Smooth muscle cell (in vitro differentiated cells): Measurements from ENCODE around the gene NLRX1. TPM values are rescaled to one million over a fixed set of nuclear protein-coding genes. Genes with fewer than 3 reads are reported as not detected.
"Not testable (repeated sequence)": the region's sequence is repeated elsewhere in the genome, so short reads cannot be mapped to it uniquely, and the experiment has no call there.

Source experiments
- DNase-seq: peaks from one replicate; lab custom pipeline; 2025; ENCODE audit not compliant: unreplicated experiment; lab: John Stamatoyannopoulos, UW
- H2AFZ ChIP-seq: fragments of 200-600 bp; sonication (generic); 2 replicates; pipeline ENCODE4 v1.6.0; 2016; ENCODE audit warnings: antibody characterized with exemption, low read depth, mild to moderate bottlenecking
- H3F3A ChIP-seq: fragments of 200-600 bp; sonication (generic); 2 replicates; pipeline ENCODE4 v1.6.0; 2017; ENCODE audit warnings: antibody characterized with exemption, low read depth
- H3K27ac ChIP-seq: fragments of 200-600 bp; sonication (generic); 2 replicates; pipeline ENCODE4 v1.5.1; 2016; ENCODE audit warnings: low read depth, mild to moderate bottlenecking
- H3K27me3 ChIP-seq: fragments of 200-600 bp; sonication (generic); 2 replicates; pipeline ENCODE4 v1.6.1; 2016; ENCODE audit warnings: low read depth, mild to moderate bottlenecking
- H3K36me3 ChIP-seq: fragments of 200-600 bp; sonication (generic); 2 replicates; pipeline ENCODE4 v1.5.1; 2016; ENCODE audit warnings: low read depth
- H3K4me1 ChIP-seq: fragments of 200-600 bp; sonication (generic); 2 replicates; pipeline ENCODE4 v1.5.1; 2016; ENCODE audit warnings: low read depth
- H3K4me2 ChIP-seq: fragments of 200-600 bp; sonication (generic); 2 replicates; pipeline ENCODE4 v1.6.0; 2016; ENCODE audit warnings: mild to moderate bottlenecking
- H3K4me3 ChIP-seq: fragments of 200-600 bp; sonication (generic); 2 replicates; pipeline ENCODE4 v1.5.1; 2016; ENCODE audit warnings: mild to moderate bottlenecking
- H3K79me2 ChIP-seq: fragments of 200-600 bp; sonication (generic); 2 replicates; pipeline ENCODE4 v1.6.0; 2016; ENCODE audit warnings: low read depth, mild to moderate bottlenecking
- H3K9ac ChIP-seq: fragments of 200-600 bp; sonication (generic); 2 replicates; pipeline ENCODE4 v1.6.0; 2016; ENCODE audit warnings: low read depth
- H3K9me3 ChIP-seq: fragments of 200-600 bp; sonication (generic); replicated peaks from 2 replicates; pipeline ENCODE4 v1.5.1; 2016; ENCODE audit warnings: low read depth
- H4K20me1 ChIP-seq: fragments of 200-600 bp; sonication (generic); 2 replicates; pipeline ENCODE4 v1.6.0; 2016; ENCODE audit warnings: low read depth
- WGBS: methylation state at CpG from one replicate; pipeline ENCODE4 v1.1.7; 2016; ENCODE audit warnings: low lambda C conversion rate; 5-methylcytosine and 5-hydroxymethylcytosine counted together
- polyA plus RNA-seq: library from polyadenylated mRNA; unstranded; fragments of >200 nt; fragmentation: Nextera tagmentation; extraction: Ambion mirVana; gene quantifications from 2 replicates; pipeline ENCODE4 v1.2.1, GENCODE V29; 2016
- total RNA-seq: library from RNA; depleted of rRNA; stranded (reverse); fragments of >200 nt; gene quantifications from 2 replicates; pipeline ENCODE4 v1.2.3, GENCODE V29; 2014
- TF ChIP-seq, protein P1 (sequence below): fragments of 200-600 bp; sonication (generic); IDR thresholded peaks from 2 replicates; pipeline ENCODE4 v1.5.1; 2017; ENCODE audit warnings: borderline replicate concordance, mild to moderate bottlenecking, antibody characterized with exemption; ENCODE audit not compliant: insufficient read depth, poor library complexity, severe bottlenecking

The NLRX1 gene
- total and polyA plus RNA-seq, 2 experiments from 2014 or later, result 13.0 to 18.7 TPM

DNA sequence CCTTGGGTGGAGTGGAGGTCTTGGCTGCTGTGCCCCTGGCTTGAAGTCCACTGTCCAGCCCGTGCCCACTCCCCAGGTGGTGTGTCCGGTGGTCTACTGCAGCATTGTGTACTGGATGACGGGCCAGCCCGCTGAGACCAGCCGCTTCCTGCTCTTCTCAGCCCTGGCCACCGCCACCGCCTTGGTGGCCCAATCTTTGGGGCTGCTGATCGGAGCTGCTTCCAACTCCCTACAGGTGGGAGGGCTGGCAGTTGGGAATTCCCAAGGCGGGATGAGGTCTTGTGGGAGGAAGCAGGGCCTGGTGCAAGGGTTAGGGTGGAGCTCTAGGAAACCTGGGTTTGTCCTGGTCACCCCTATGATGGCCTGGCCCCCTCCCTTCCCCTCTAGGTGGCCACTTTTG is 8.4 kb upstream of the NLRX1 start:
- DNase-seq, result no peak
- no peaks in the 10 kb centered on the region for H3K9me3 ChIP-seq
- H2AFZ ChIP-seq, result no peak overlapping the region
- no peaks in the 10 kb centered on the region for H3F3A ChIP-seq
- no peaks in the 10 kb centered on the region for H3K27me3 ChIP-seq
- H3K27ac ChIP-seq, result no peak overlapping the region
- TF ChIP-seq, protein P1, sequence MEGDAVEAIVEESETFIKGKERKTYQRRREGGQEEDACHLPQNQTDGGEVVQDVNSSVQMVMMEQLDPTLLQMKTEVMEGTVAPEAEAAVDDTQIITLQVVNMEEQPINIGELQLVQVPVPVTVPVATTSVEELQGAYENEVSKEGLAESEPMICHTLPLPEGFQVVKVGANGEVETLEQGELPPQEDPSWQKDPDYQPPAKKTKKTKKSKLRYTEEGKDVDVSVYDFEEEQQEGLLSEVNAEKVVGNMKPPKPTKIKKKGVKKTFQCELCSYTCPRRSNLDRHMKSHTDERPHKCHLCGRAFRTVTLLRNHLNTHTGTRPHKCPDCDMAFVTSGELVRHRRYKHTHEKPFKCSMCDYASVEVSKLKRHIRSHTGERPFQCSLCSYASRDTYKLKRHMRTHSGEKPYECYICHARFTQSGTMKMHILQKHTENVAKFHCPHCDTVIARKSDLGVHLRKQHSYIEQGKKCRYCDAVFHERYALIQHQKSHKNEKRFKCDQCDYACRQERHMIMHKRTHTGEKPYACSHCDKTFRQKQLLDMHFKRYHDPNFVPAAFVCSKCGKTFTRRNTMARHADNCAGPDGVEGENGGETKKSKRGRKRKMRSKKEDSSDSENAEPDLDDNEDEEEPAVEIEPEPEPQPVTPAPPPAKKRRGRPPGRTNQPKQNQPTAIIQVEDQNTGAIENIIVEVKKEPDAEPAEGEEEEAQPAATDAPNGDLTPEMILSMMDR, result no peak
- no peak overlapping the region for H3K9ac ChIP-seq
- no peak overlapping the region for H3K4me3 ChIP-seq
- no peaks in the 10 kb centered on the region for H3K4me1 ChIP-seq
- WGBS, result 93% methylated on average over 9 of the region's 9 CpGs
- no peaks in the 10 kb centered on the region for H3K79me2 ChIP-seq
- H3K4me2 ChIP-seq, result no peak overlapping the region
- no peaks in the 10 kb centered on the region for H3K36me3 ChIP-seq
- no peaks in the 10 kb centered on the region for H4K20me1 ChIP-seq

DNA sequence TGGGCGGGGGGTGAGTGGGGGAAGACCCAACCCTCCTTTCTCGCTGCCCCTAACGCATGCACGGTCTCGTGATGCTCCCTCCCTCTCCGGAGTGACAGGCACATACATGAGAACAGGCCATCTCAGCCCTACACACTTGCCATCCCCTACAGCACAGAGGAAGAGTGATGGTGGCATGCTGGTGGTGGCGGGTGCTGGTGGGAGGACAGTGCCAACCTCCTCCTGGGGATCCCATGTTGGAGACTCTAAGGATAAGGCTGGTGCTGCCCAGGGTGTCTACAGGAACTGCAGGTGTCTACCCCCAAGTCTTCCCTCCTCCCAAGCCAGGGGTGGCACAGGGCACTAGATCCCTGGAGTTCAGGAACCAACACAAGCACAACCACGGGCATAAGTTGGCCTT is 6.7 kb upstream of the NLRX1 start:
- H3K4me3 ChIP-seq, result no peak overlapping the region
- 92% methylated on average over 8 of the region's 8 CpGs for WGBS
- H3K27me3 ChIP-seq, result no peaks in the 10 kb centered on the region
- H2AFZ ChIP-seq, result no peak overlapping the region
- no peak overlapping the region for H3K9ac ChIP-seq
- H3K4me1 ChIP-seq, result no peaks in the 10 kb centered on the region
- no peaks in the 10 kb centered on the region for H3K79me2 ChIP-seq
- H3K9me3 ChIP-seq, result no peaks in the 10 kb centered on the region
- H3K27ac ChIP-seq, result no peak overlapping the region
- no peak overlapping the region for H3K4me2 ChIP-seq
- no peaks in the 10 kb centered on the region for H3F3A ChIP-seq
- DNase-seq, result no peak
- no peaks in the 10 kb centered on the region for H4K20me1 ChIP-seq
- H3K36me3 ChIP-seq, result no peaks in the 10 kb centered on the region
- TF ChIP-seq, protein P1, result no peak

DNA sequence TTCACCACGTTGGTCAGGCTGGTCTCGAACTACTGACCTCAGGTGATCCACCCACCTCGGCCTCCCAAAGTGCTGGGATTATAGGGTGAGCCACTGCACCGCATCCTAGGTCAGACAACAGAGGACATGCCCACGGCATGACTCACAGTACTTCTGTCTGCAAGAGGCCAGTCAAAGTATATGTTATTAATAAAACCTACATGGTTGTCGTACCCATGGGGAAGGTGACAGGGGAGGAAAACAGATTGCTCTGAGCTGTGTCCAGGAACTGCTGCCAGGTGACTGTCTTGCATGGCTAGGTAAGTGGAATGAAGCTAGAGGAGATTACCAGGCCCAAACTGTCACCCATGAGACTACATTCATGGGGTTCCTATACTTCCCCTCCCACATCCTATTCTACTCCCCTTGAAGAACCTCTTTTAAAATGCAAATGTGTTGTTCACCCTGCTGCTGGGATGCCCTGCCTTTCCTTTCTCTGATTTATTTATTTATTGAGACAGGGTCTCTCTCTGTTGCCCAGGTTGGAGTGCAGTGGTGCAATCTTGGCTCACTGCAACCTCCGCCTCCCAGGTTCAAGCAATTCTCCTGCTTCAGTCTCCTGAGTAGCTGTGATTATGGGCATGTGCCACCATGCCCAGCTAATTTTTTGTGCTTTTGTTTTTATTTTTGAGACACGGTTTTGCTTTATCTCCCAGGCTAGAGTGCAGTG is 2.0 kb upstream of the NLRX1 start:
- H3K9me3 ChIP-seq, result no peaks in the 10 kb centered on the region
- H3K79me2 ChIP-seq, result no peaks in the 10 kb centered on the region
- no peaks in the 10 kb centered on the region for H3K27me3 ChIP-seq
- H3K9ac ChIP-seq, result no peak overlapping the region
- 49% methylated on average over 8 of the region's 8 CpGs for WGBS
- H3K4me1 ChIP-seq, result no peaks in the 10 kb centered on the region
- H3K4me2 ChIP-seq, result no peak overlapping the region
- no peak overlapping the region for H2AFZ ChIP-seq
- TF ChIP-seq, protein P1, result no peak
- peak overlapping the region; percentile 52 for H3K27ac ChIP-seq
- H4K20me1 ChIP-seq, result no peaks in the 10 kb centered on the region
- no peaks in the 10 kb centered on the region for H3K36me3 ChIP-seq
- no peak for DNase-seq
- no peak overlapping the region for H3K4me3 ChIP-seq
- no peaks in the 10 kb centered on the region for H3F3A ChIP-seq

- not testable (repeated sequence) for H3K9ac ChIP-seq, H3K4me3 ChIP-seq, H3K36me3 ChIP-seq, H4K20me1 ChIP-seq, H2AFZ ChIP-seq, DNase-seq, H3F3A ChIP-seq, H3K4me1 ChIP-seq, H3K9me3 ChIP-seq, H3K79me2 ChIP-seq, H3K4me2 ChIP-seq, H3K27me3 ChIP-seq
- 81% methylated on average over 9 of the region's 10 CpGs for WGBS
- H3K27ac ChIP-seq, result peak overlapping the region; percentile 52
Measured at GRCh38 chr11:119167077-119167458, 1.5 kb upstream of the NLRX1 start.
